Left lung (tissue), 10 donors: ENCODE data around the gene GRIN2C. TPM values are rescaled to one million over a fixed set of nuclear protein-coding genes. Genes with fewer than 3 reads are reported as not detected.

ENCODE experiments used
- ATAC-seq: fragments of 200-7000 bp; cut with Tn5 transposase; one replicate; pipeline ENCODE4 v1.9.1; 2020; ENCODE audit warnings: moderate library complexity
- DNase-seq, 4 donors: peaks; one replicate each; pipeline ENCODE4 v3.0.0-alpha.2; 2013 to 2020
- H3K27ac ChIP-seq, 2 donors: fragments of 200-600 bp; sonication (generic) in 1 of 2; one replicate each; pipeline versions ENCODE4 v1.5.0 to v1.8.0; 2020 to 2021
- H3K27me3 ChIP-seq, 2 donors: fragments of 200-600 bp; sonication (generic) in 1 of 2; one replicate each; pipeline versions ENCODE4 v1.5.0 to v1.8.0; 2020 to 2021
- H3K36me3 ChIP-seq, 2 donors: fragments of 200-600 bp; sonication (generic) in 1 of 2; one replicate each; pipeline versions ENCODE4 v1.5.0 to v1.8.0; 2020 to 2021
- H3K4me1 ChIP-seq, 2 donors: fragments of 200-600 bp; one replicate each; pipeline ENCODE4 v1.8.0; 2021
- H3K4me3 ChIP-seq, 2 donors: fragments of 200-600 bp; sonication (generic) in 1 of 2; one replicate each; pipeline versions ENCODE4 v1.5.0 to v1.8.0; 2020 to 2021; ENCODE audit warnings: mild to moderate bottlenecking in 1 of 2
- H3K9me3 ChIP-seq, 2 donors: fragments of 200-600 bp; sonication (generic) in 1 of 2; one replicate each; pipeline versions ENCODE4 v1.5.0 to v1.8.0; 2020 to 2021
- intact Hi-C, 2 donors: fragments of 100-400 bp; cut with DNase I; formaldehyde crosslinking; loops; one replicate each; pipeline versions ENCODE4 v1.11.2 to v1.14.2; 2022
- polyA plus RNA-seq, 6 donors: library from polyadenylated mRNA; unstranded; fragments of 120-200 nt; gene quantifications; one replicate each; pipeline ENCODE4 v1.2.1, GENCODE V29; 2013; ENCODE audit not compliant: insufficient read length in 6 of 6
- total RNA-seq, 2 donors: library from RNA; stranded (reverse); fragmentation: NEBNext Ultra II Directional; extraction: Animal tissue kit (Norgen Biotek cat#: 25700); gene quantifications; one replicate each; pipeline ENCODE4 v1.2.1, GENCODE V29; 2021
- TF ChIP-seq, protein P1 (sequence below), 2 donors: fragments of 200-600 bp; sonication (generic) in 1 of 2; IDR thresholded peaks; one replicate each; pipeline versions ENCODE4 v1.5.0 to v1.8.0; 2021; ENCODE audit warnings: antibody characterized with exemption in 2 of 2
- donor health status: DM: no; HTN: yes; CAD: no.
- donor health status: DM: no; HTN: no; CAD: no.

The GRIN2C gene
- total and polyA plus RNA-seq, 8 donors: 0.15 to 0.43 (median 0.26) TPM; not detected in 1

DNA sequence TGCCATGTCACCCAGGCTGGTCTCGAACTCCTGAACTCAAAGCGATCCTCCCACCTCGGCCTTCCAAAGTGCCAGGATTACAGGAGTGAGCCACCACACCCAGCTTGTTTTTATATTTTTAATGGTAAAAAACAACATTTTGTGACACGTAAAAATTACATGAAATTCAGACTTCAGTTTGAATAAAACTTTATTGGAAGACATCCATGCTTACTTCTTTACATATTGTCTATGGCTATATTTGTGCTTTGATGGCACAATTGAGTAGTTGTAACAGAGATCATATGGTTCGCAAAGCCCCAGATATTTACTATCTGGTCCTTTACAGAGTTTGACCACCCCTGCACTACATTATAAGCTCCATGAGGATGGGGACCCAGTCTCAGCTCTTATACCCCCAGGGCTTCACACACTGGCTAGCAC lies 14.9 kb upstream of the GRIN2C start:
- H3K4me3 ChIP-seq: no peak overlapping the region
- intact Hi-C loops: no loop called here

DNA sequence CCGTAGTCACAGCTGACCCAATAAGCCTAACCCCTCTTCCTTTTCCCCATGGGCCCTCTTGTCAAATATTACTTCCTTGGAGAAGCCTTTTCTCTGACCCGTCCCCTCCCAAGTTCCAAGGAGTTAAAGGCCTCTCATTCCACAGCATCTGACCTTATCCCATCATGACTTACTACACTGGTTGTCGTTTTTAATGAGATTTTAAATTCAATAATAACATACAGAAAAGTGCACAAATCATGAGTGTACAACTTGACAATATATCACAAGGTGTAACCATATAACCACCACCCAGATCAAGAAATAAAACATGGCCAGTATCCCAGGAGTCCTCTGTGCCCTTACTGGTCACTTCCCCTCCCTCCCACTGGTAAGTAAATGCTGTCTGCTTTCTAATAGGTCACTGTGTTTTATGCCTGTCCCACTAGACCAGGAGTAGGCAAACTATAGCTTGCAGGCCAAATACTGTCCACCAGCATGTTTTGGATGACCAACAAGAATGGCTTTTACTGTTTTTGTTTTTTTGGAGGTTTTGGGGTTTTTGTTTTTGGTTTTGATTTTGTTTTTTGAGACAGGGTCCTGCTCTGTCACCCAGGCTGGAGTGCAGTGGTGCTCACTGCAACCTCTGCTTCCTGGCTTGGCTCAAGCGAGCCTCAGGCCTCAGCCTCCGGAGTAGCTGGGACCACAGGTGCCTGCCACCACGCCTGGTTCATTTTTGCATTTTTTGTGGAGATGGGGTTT lies 14.4 kb upstream of the GRIN2C start:
- Histone ChIP-seq H3K4me3 (peak overlapping the region; percentile 44 to 58), H3K27me3 (peaks cover 0 to 13% of the 10 kb centered on the region in 2 donors), H3K27ac (peak overlapping the region; percentile 81 to 90), H3K4me1 (peaks cover 4 to 14% of the 10 kb centered on the region in 2 donors), H3K9me3 (no peaks in the 10 kb centered on the region), H3K36me3 (no peaks in the 10 kb centered on the region)
- ATAC-seq (no peak), DNase-seq (no peak)
- intact Hi-C loops: no loop called here
- TF ChIP-seq, protein P1, sequence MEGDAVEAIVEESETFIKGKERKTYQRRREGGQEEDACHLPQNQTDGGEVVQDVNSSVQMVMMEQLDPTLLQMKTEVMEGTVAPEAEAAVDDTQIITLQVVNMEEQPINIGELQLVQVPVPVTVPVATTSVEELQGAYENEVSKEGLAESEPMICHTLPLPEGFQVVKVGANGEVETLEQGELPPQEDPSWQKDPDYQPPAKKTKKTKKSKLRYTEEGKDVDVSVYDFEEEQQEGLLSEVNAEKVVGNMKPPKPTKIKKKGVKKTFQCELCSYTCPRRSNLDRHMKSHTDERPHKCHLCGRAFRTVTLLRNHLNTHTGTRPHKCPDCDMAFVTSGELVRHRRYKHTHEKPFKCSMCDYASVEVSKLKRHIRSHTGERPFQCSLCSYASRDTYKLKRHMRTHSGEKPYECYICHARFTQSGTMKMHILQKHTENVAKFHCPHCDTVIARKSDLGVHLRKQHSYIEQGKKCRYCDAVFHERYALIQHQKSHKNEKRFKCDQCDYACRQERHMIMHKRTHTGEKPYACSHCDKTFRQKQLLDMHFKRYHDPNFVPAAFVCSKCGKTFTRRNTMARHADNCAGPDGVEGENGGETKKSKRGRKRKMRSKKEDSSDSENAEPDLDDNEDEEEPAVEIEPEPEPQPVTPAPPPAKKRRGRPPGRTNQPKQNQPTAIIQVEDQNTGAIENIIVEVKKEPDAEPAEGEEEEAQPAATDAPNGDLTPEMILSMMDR (IDR thresholded peaks at IDR 0.05): no peak

More for the DNA sequence above, 14.9 kb upstream of the GRIN2C start:
- Histone ChIP-seq H3K36me3 (no peaks in the 10 kb centered on the region), H3K4me1 (peaks cover 4 to 14% of the 10 kb centered on the region in 2 donors), H3K9me3 (no peaks in the 10 kb centered on the region), H3K27ac (no peak overlapping the region), H3K27me3 (peaks cover 0 to 13% of the 10 kb centered on the region in 2 donors)
- no peak for ATAC-seq
- TF ChIP-seq, protein P1 (IDR thresholded peaks at IDR 0.05): no peak
- DNase-seq: no peak

DNA sequence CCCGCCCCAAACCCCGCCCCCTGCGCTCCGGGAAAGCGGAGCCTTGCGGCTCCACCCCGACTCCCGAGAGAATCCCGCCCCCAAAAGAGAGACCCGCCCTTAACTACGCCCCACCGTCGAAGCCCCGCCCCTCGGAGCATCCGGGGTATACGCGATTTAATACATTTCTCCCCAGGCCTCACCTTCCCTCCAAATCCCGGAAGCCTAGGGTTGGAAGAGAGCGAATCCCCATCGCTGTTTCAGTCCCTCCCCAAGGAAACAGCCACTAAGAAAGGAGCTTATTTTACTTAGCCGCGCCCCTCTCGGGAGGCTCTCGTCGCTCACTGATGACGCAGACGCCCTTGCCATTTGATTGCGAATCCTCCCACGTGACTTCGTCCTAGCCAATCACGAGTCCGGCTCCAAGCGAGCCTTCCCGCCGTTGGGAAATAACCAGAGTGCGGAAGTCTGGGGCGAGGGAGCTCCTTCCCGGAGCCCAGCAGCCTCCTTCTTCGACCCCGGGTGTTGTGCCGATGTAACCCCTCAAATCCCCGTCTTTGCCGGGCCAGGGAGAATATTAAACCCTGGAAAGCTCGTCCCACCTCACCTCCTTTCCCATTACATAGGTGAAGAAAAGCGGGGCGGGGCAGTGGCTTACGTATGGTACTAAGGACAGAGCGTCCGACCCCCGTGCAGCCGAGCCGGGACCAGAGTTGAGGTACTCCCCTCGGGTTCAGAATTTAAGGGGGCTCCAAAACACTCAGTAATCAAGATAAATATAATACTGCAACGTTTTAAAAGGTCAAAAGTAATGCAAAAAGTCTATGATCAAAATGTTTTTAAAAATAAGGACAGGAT lies 13.6 kb upstream of the GRIN2C start:
- Histone ChIP-seq H3K36me3 (no peaks in the 10 kb centered on the region), H3K4me3 (peak overlapping the region; percentile 58), H3K27me3 (peaks cover 0 to 10% of the 10 kb centered on the region in 2 donors), H3K27ac (peak overlapping the region; percentile 81 to 90), H3K4me1 (peaks cover 4 to 14% of the 10 kb centered on the region in 2 donors), H3K9me3 (no peaks in the 10 kb centered on the region)
- intact Hi-C loops: no loop called here
- TF ChIP-seq, protein P1 (IDR thresholded peaks at IDR 0.05): no peak
- DNase-seq (peak; percentile 94 to 100 (median 99)), ATAC-seq (peak; percentile 93)

DNA sequence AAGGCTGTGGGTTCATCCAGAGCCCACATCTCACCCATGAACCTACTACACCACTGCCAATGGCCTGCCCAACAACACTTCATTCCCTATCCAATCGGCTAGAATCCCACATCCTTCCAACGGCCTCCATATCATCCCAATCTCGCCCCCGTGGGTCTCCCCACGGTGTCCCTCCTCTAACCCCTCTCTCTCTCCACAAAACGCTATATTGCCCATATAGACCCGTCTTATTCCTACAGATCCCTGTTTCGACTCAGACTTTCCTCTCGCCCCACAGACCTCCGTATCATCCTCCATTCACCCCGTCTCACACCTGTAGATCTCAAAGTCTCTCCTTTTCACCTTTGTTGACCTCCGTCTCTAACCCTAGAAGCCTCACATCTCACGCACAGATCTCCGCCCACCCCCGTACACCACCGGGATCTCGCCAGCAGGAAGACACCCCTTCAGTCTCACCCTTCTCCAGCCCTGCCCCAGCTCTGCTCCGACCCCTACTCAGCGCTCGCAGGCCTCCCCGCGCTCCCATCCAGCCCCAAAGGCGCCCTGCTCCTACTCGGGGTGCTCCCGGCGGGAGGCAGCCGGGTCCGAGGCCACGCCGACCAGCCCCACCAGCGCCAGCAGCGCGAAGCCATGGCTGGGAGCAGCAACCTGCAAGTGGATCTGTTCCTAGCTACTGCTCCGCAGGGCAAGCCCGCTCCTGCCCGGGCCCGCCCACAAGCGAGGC lies 12.8 kb upstream of the GRIN2C start, which contains the start of gene FDXR:
Gene FDXR (minus strand): TSS at position 682 of the 724 bp plus-strand sequence. CDS start 50 bp downstream, at position 632.
- ATAC-seq (no peak), DNase-seq (peak in 1 of 4 donors; percentile 97)
- peaks cover 0 to 2% of the 10 kb centered on the region in 2 donors for H3K27me3 ChIP-seq
- TF ChIP-seq, protein P1 (IDR thresholded peaks at IDR 0.05): no peak
- H3K4me3 ChIP-seq: peak within 1 kb of the TSS; percentile 58
- H3K36me3 ChIP-seq: no peaks in the 10 kb centered on the region
- H3K4me1 ChIP-seq: peaks cover 4 to 14% of the 10 kb centered on the region in 2 donors
- intact Hi-C loops: no loop called here
- no peaks in the 10 kb centered on the region for H3K9me3 ChIP-seq
- H3K27ac ChIP-seq: peak within 1 kb of the TSS; percentile 81 to 90
